Body of pancreas (tissue), 4 donors: ENCODE data around the gene PERCC1.
"Not testable (repeated sequence)": the region's sequence is repeated elsewhere in the genome, so short reads cannot be mapped to it uniquely, and the experiment has no call there.

ENCODE experiments used
- CTCF ChIP-seq, 7 experiments: fragments of 450-650 bp in 4 of 7; fragments of 200-600 bp in 3 of 7; sonication (generic) in 3 of 7; IDR thresholded peaks; one replicate each; pipeline ENCODE4 v1.5.1; 2016 to 2019; ENCODE audit warnings: antibody characterized with exemption in 7 of 7
- POLR2A ChIP-seq, 3 donors: fragments of 450-650 bp; IDR thresholded peaks; one replicate each; pipeline ENCODE4 v1.6.1; 2016; ENCODE audit warnings: antibody characterized with exemption in 3 of 3, mild to moderate bottlenecking in 2 of 3

DNA sequence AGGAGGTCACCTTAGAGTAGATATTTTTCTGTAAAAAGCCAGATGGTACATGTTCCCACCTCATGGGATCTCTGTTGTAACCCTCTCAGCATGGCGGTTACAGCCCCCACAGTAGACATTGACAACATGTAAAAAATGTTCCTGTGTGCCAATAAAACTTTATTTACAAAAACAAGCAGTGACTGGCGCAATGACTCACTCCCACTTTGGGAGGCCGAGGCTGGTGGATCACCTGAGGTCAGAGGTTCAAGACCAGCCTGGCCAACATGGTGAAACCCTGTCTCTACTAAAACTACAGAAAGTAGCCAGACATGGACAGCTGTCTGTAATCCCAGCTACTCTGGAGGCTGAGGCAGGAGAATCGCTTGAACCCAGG is 8.8 kb downstream of the PERCC1 start:
- not testable (repeated sequence) for TF ChIP-seq CTCF, POLR2A (IDR thresholded peaks at IDR 0.05)
